ENCODE measurements around the gene CCDC60.

CCDC60 gene

GRCh38 chr12:119475650-119476049 is 141.1 kb downstream of the CCDC60 start:
- TF ChIP-seq SUZ12 (IDR thresholded peaks at IDR 0.05), result no peak
- no peak for TF ChIP-seq SP1 (IDR thresholded peaks at IDR 0.05)
- no peak for DNase-seq (ENCODE audit: extremely low spot score)
- CTCF ChIA-PET, result no interaction called here
- POLR2A ChIA-PET, result no interaction called here

- TF ChIP-seq FOXK2 (IDR thresholded peaks at IDR 0.05), result no peak
- TF ChIP-seq, protein P1, sequence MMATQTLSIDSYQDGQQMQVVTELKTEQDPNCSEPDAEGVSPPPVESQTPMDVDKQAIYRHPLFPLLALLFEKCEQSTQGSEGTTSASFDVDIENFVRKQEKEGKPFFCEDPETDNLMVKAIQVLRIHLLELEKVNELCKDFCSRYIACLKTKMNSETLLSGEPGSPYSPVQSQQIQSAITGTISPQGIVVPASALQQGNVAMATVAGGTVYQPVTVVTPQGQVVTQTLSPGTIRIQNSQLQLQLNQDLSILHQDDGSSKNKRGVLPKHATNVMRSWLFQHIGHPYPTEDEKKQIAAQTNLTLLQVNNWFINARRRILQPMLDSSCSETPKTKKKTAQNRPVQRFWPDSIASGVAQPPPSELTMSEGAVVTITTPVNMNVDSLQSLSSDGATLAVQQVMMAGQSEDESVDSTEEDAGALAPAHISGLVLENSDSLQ (IDR thresholded peaks at IDR 0.05), result no peak
- ChIA-PET POLR2A (no interaction called here), CTCF (interaction anchor here (1.2 kb wide), 1 partner anchor 8 kb away, joined by 4 read pairs; no protein-coding TSS in a partner anchor)
- no peak for DNase-seq (ENCODE audit: extremely low spot score)
Observed at GRCh38 chr12:119476951-119477350, 142.4 kb downstream of the CCDC60 start.

DNA sequence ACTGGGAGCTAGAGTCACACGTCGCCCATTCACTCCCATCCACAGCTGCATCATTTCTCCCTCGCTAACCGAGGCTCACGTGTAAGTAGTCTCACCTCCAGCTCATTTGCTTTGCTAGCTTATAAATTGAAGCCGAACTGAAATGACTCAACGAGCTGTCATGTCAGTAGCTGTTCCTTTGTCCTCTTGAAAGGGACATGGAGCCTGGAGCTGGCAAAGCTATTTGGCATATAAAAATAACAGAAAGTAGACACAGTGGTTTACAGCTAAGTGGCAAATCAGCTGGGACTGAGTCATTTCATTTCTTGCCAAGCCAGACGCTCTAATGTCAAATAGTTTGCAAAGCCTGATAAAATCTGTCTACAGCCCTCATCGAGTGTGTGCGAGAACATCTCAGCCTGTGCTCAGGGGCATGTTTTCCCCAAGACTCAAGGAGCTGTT is 144.6 kb downstream of the CCDC60 start:
- no peak for TF ChIP-seq TARDBP (IDR thresholded peaks at IDR 0.05)
- TF ChIP-seq L3MBTL2 (conservative IDR thresholded peaks at IDR 0.05), result no peak
- TF ChIP-seq ARNT (IDR thresholded peaks at IDR 0.05), result no peak
- TF ChIP-seq, protein P1 (IDR thresholded peaks at IDR 0.05), result no peak
- no peak for TF ChIP-seq ELF4 (IDR thresholded peaks at IDR 0.05)
- no peak for TF ChIP-seq SUZ12 (IDR thresholded peaks at IDR 0.05)
- no peak for TF ChIP-seq HDGF (IDR thresholded peaks at IDR 0.05; ENCODE audit: borderline replicate concordance)
- TF ChIP-seq BHLHE40 (IDR thresholded peaks at IDR 0.05; ENCODE audit: borderline replicate concordance), result no peak
- no peak for TF ChIP-seq NFRKB (IDR thresholded peaks at IDR 0.05)
- no peak for TF ChIP-seq CTBP1 (IDR thresholded peaks at IDR 0.05; ENCODE audit: borderline replicate concordance)
- no peak for DNase-seq (ENCODE audit: extremely low spot score)
- CTCF ChIA-PET, result no interaction called here
- POLR2A ChIA-PET, result no interaction called here

- CTCF ChIA-PET, result no interaction called here
- POLR2A ChIA-PET, result no interaction called here
- no peak for DNase-seq (ENCODE audit: extremely low spot score)
- TF ChIP-seq LEF1 (IDR thresholded peaks at IDR 0.05; ENCODE audit: borderline replicate concordance) (no peak), TARDBP (IDR thresholded peaks at IDR 0.05) (no peak), ARNT (IDR thresholded peaks at IDR 0.05) (no peak), SUZ12 (IDR thresholded peaks at IDR 0.05) (no peak), SP1 (IDR thresholded peaks at IDR 0.05) (no peak), FOXM1 (IDR thresholded peaks at IDR 0.05; ENCODE audit: borderline replicate concordance) (no peak), L3MBTL2 (conservative IDR thresholded peaks at IDR 0.05) (no peak), FOXK2 (IDR thresholded peaks at IDR 0.05) (no peak), ELF4 (IDR thresholded peaks at IDR 0.05) (no peak), BHLHE40 (IDR thresholded peaks at IDR 0.05; ENCODE audit: borderline replicate concordance) (no peak)
- TF ChIP-seq, protein P1 (IDR thresholded peaks at IDR 0.05), result no peak
Observed at GRCh38 chr12:119480551-119480950, 146.0 kb downstream of the CCDC60 start.

GRCh38 chr12:119486599-119487154 is 152.1 kb downstream of the CCDC60 start:
- TF ChIP-seq, protein P1 (IDR thresholded peaks at IDR 0.05), result no peak
- TF ChIP-seq CTBP1 (IDR thresholded peaks at IDR 0.05; ENCODE audit: borderline replicate concordance) (no peak), ELF4 (IDR thresholded peaks at IDR 0.05) (no peak)
- ChIA-PET CTCF (no interaction called here), POLR2A (no interaction called here)
- no peak for DNase-seq (ENCODE audit: extremely low spot score)

DNA sequence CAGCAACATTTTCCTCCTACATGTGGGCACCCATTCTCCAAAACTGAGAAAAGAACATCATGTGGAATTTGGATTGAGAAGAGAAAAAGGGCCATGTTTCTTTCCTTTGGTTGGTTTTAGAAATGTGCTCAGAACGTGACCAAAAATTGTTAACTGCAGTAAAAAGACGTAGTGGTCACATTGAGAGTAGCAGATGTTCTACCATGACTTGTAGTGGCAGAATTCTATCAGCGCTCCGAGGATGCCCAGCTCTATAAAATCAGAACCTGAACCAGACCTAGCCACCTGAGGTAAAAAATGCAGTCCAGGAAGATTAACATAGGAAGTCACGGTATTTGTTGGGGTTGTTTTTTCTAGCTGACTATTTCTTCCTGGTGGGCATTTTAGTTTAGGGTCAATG is 157.3 kb downstream of the CCDC60 start:
- no peak for DNase-seq (ENCODE audit: extremely low spot score)
- CTCF ChIA-PET, result no interaction called here
- POLR2A ChIA-PET, result no interaction called here
- TF ChIP-seq NFRKB (IDR thresholded peaks at IDR 0.05), result no peak
- TF ChIP-seq, protein P1 (IDR thresholded peaks at IDR 0.05), result no peak
- TF ChIP-seq FOXK2 (IDR thresholded peaks at IDR 0.05), result no peak
- no peak for TF ChIP-seq LEF1 (IDR thresholded peaks at IDR 0.05; ENCODE audit: borderline replicate concordance)
- no peak for TF ChIP-seq TARDBP (IDR thresholded peaks at IDR 0.05)
- no peak for TF ChIP-seq ZNF384 (IDR thresholded peaks at IDR 0.05)
- no peak for TF ChIP-seq SUZ12 (IDR thresholded peaks at IDR 0.05)
- TF ChIP-seq ARNT (IDR thresholded peaks at IDR 0.05), result no peak
- no peak for TF ChIP-seq ELF4 (IDR thresholded peaks at IDR 0.05)
- no peak for TF ChIP-seq L3MBTL2 (conservative IDR thresholded peaks at IDR 0.05)
- TF ChIP-seq FOXA1 (IDR thresholded peaks at IDR 0.05), result no peak
- no peak for TF ChIP-seq SP1 (IDR thresholded peaks at IDR 0.05)
- no peak for TF ChIP-seq BHLHE40 (IDR thresholded peaks at IDR 0.05; ENCODE audit: borderline replicate concordance)
- TF ChIP-seq HDGF (IDR thresholded peaks at IDR 0.05; ENCODE audit: borderline replicate concordance), result no peak
- no peak for TF ChIP-seq FOXM1 (IDR thresholded peaks at IDR 0.05; ENCODE audit: borderline replicate concordance)
- no peak for TF ChIP-seq CTBP1 (IDR thresholded peaks at IDR 0.05; ENCODE audit: borderline replicate concordance)
